NB4 (cell line): ENCODE measurements around the gene ARHGEF25.

Source experiments
- DNase-seq: peaks from one replicate; pipeline ENCODE4 v3.0.0; 2010; ENCODE audit warnings: low read depth
- H3K4me3 ChIP-seq: one replicate; pipeline ENCODE4 v1.5.1; 2011; ENCODE audit warnings: mild to moderate bottlenecking, low read depth, low read length, moderate library complexity
- MYC ChIP-seq: IDR thresholded peaks from 2 replicates; pipeline ENCODE4 v1.6.1; 2011; ENCODE audit warnings: low read depth, low read length
- POLR2A ChIP-seq: IDR thresholded peaks from 2 replicates; pipeline ENCODE4 v1.6.1; 2011; ENCODE audit warnings: mild to moderate bottlenecking; ENCODE audit not compliant: insufficient read length; ENCODE audit errors: extremely low read depth
- TF ChIP-seq, protein P1 (sequence below): IDR thresholded peaks from one replicate; pipeline ENCODE4 v1.5.1; 2012; ENCODE audit warnings: low read depth, low read length
- TF ChIP-seq, protein P2 (sequence below): IDR thresholded peaks from 2 replicates; pipeline ENCODE4 v1.6.1; 2011; ENCODE audit warnings: low read depth, low read length

Gene ARHGEF25

DNA sequence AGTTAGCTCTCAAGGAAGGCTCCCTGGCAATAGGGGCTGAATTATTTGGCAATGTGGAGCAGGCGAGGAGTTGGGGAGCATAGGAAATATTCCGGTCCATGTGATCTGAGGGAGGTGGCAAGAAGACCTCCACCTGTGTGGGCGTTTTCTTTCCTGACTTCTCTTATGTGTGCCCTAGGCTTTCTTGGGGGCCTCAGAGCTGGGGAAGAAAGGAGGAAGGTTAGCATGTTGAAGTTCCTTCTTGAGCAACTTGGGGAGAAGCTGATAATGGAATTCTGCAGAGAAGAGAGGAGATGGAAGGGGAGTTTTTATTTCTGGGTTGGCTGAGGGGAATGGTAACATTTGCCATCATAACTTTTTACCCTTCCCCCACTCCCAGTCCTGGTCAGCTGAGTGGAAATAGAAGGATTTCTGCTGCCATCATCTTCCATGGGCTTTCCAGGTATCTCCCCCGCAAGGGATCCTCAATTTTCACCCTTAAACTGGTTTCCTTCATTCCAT lies 5.4 kb upstream of the ARHGEF25 start:
- DNase-seq = no peak
- no peak overlapping the region for H3K4me3 ChIP-seq
- TF ChIP-seq, protein P1, sequence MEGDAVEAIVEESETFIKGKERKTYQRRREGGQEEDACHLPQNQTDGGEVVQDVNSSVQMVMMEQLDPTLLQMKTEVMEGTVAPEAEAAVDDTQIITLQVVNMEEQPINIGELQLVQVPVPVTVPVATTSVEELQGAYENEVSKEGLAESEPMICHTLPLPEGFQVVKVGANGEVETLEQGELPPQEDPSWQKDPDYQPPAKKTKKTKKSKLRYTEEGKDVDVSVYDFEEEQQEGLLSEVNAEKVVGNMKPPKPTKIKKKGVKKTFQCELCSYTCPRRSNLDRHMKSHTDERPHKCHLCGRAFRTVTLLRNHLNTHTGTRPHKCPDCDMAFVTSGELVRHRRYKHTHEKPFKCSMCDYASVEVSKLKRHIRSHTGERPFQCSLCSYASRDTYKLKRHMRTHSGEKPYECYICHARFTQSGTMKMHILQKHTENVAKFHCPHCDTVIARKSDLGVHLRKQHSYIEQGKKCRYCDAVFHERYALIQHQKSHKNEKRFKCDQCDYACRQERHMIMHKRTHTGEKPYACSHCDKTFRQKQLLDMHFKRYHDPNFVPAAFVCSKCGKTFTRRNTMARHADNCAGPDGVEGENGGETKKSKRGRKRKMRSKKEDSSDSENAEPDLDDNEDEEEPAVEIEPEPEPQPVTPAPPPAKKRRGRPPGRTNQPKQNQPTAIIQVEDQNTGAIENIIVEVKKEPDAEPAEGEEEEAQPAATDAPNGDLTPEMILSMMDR = no peak
- no peak for TF ChIP-seq POLR2A
- TF ChIP-seq, protein P2, sequence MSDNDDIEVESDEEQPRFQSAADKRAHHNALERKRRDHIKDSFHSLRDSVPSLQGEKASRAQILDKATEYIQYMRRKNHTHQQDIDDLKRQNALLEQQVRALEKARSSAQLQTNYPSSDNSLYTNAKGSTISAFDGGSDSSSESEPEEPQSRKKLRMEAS = no peak

DNA sequence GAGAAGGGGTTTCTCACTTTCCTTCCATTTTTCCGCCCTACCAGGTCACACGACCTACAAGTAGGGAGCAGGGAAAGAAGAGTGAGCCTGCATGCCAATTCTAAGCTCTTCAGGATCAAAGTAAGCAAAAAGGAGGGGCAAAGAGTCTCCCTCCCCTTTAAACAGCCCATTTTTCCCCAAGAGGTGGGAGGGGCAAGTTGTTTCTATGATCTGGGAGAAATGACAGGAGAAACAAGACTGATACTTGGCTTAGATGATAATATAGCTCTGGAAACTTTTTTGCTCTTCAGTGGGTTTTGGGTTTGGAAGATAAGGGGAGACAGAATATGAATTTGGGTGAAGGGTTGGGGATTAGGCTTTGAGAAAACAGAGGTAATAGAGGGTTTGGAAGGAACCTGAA lies 4.8 kb upstream of the ARHGEF25 start:
- TF ChIP-seq, protein P1 = no peak
- TF ChIP-seq, protein P2 = no peak
- TF ChIP-seq POLR2A (no peak), MYC (no peak)
- DNase-seq = no peak
- no peak overlapping the region for H3K4me3 ChIP-seq

DNA sequence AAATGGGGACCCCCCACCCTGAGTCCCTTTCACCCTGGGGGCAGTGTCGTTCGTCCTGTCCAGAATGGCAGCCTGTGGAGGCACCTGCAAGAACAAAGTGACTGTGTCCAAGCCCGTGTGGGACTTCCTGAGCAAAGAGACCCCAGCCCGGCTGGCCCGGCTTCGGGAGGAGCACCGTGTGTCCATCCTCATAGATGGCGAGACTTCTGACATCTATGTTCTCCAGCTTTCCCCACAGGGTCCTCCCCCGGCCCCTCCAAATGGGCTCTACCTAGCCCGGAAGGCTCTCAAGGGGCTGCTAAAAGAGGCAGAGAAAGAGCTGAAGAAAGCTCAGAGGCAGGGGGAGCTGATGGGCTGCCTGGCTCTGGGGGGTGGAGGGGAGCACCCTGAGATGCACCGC lies 4.4 kb upstream of the ARHGEF25 start:
- TF ChIP-seq POLR2A = no peak
- TF ChIP-seq, protein P2 = no peak
- TF ChIP-seq, protein P1 = no peak
- no peak for TF ChIP-seq MYC
- H3K4me3 ChIP-seq = no peak overlapping the region
- DNase-seq = no peak

DNA sequence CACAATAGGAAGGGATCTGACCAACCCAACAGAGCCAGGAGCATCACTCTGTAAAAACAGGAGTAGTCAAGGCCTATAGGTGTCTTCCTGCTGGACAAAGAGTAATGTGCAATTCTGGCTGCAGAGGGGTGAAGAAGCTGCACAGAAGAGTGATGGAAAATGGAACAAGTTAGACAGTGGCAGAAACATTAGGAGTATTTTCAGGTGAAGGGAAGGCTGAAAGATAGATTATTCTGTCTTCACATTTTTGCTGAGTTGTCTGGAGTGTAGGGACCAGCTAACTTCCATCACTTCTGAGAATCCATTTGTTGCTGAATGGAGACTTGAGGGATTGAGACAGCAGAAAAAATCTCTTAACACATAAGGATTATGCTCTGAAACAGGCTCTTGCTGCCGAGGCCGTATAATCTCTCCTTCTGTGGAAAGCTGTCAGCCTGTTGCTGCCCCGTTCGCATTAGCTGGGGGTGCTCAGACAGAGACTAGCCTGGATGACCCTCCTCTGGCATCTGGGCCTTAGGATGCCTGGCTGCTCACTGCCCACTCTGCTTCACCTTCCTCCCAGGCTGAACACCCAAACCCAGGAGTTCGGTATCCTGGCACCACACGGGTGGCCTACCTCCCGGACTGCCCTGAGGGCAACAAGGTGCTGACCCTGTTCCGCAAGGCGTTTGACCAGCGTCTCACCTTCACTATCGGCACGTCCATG lies 3.1 kb upstream of the ARHGEF25 start:
- TF ChIP-seq MYC = no peak
- no peak overlapping the region for H3K4me3 ChIP-seq
- DNase-seq = no peak

DNA sequence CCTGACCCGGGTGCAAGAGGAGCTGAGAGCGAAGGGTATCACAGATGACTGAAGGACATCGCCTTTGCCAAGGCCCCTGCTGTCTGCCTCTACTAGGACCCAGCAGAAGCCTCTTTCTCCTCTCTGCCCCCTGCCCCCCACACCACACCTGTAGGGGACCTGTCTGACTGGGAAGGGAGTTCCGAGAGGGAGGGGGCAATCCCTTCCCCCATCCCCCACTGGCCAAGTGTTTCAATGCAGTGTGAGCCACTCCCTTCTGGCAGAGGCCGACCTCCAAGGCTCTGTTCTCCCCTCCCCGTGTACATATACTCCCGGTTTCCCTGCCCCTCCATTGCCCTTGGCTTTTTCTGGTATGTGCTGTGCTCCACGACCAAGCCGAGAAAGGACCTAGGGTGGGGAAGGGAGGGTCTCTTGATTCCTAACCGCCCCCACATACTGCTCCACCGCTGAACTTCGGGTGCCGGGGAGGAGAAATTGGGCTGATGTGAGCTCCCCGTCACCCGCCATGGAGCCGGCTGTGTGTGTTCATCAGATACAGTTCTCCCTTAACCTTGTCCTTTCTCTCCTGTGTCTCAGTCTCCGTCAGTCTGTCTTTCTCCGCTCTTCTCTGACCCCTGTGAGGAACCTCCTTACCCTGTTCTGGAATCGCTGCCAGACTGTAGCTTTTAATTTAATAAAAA lies 2.0 kb upstream of the ARHGEF25 start:
- no peak for DNase-seq
- TF ChIP-seq MYC (no peak), POLR2A (no peak)
- TF ChIP-seq, protein P1 = no peak
- TF ChIP-seq, protein P2 = no peak

DNA sequence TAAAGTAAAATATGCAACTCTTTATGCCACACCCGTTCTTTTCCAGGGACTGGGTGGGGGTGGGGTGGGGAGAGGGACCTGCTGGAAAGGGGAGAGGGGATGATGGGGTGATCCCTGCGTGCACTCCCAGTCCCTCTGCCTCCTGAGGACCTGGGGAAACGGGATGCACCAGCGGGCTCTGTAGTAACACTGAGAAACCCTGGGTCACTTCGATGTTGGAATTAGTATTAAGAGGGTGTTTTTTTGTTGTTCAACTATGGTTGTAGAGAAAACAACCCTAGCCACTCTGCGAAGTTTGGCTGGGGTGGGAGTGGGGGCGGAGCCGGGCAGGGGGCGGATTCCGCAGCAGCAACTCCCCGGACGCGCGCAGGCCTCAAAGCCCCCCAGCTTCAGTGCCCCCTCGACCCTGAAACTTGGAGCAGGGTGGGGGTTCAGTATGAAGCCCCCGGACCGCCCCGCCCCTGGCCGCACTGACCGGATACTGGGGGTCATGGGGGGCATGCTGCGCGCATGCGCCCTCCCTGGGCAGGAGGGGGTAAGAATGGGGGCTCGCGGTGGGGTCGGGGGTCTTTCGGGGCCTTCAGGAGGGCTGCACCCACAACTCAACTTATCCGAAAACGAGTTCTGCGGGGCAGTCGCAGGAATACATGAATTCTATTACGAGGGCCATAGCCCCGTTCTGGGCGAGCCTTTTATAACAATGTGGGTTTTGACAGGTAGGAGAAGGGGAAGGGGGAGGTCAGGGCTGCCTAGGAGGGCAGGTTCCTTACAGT lies 1.3 kb upstream of the ARHGEF25 start:
- DNase-seq = no peak
- TF ChIP-seq, protein P2 = no peak
- TF ChIP-seq POLR2A (no peak), MYC (no peak)
- TF ChIP-seq, protein P1 = no peak
- no peak overlapping the region for H3K4me3 ChIP-seq

More for the DNA sequence above, 2.0 kb upstream of the ARHGEF25 start:
- H3K4me3 ChIP-seq = no peak overlapping the region
